ENCODE measurements around the gene RGS21.

DNA sequence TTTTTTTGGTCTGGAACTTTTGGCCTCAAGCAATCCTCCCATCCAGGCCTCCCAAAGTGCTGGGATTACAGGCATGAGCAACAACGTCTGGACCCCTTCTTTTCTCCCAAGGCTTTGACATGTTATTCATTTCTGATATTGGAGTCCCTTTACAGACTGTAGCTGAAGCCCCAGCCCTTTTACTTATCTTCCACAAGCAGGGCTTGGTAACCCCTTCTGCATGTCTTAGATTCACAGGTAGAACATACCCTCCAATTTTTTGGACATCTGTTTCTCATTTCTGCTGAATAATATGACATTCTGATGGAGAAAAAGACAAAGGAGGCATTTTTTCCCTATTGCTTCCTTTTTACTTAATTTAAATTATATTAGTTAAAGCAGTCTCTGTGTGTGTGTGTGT, 39.2 kb upstream of the RGS21 start:
- TF ChIP-seq CTCF (conservative IDR thresholded peaks at IDR 0.05; ENCODE audit: low read depth, low read length) (no peak), EZH2phosphoT487 (IDR thresholded peaks at IDR 0.05; ENCODE audit: borderline replicate concordance, low read length) (no peak)
